Peyer's patch (tissue), 4 donors: ENCODE results near the gene MED12.

ENCODE experiments used
- CTCF ChIP-seq, 6 experiments: fragments of 450-650 bp in 4 of 6; fragments of 200-600 bp in 2 of 6; sonication (generic) in 1 of 6; IDR thresholded peaks; one replicate each; pipeline ENCODE4 v1.5.1; 2017 to 2019; ENCODE audit warnings: antibody characterized with exemption in 6 of 6, mild to moderate bottlenecking in 3 of 6, moderate library complexity in 1 of 6
- POLR2A ChIP-seq, 2 donors: fragments of 450-650 bp; IDR thresholded peaks; one replicate each; pipeline ENCODE4 v1.5.1; 2017; ENCODE audit warnings: antibody characterized with exemption in 2 of 2, mild to moderate bottlenecking in 2 of 2, moderate library complexity in 2 of 2

DNA sequence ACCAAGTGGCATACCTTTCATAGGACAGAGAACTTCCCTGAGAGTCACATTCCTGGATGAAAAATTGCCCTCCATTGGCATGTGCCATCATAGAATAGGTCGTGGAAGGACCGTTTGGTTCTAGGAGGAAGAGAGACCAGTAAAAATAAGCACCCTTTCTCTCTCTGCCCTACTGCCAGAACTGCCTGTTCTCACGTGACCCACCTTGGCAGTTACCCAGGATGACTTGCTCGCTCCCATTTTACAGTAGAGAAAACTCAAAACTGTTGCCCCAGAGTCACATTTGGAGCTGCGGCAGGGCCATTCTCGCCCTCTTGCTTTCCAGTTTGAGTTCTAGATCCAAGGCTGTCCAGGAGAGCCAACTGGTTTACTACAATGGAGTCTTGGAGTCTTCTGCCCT is 25.1 kb downstream of the MED12 start:
- no peak for TF ChIP-seq POLR2A (IDR thresholded peaks at IDR 0.05)
- TF ChIP-seq CTCF (IDR thresholded peaks at IDR 0.05), result no peak
